Activated CD4-positive, CD25-positive, alpha-beta regulatory T cell treated with anti-CD3 and anti-CD28 coated beads, Interleukin-2, amount 50 U/mL, for 72 hours (primary cell): ENCODE data around the gene PDE4B.
A peak's percentile ranks its signal among the peaks of the same experiment; 100 is the strongest.

Experiments used
- DNase-seq: peaks from one replicate; pipeline ENCODE4 v3.0.0; 2021

PDE4B gene

GRCh38 chr1:66246351-66247269 lies 453.9 kb downstream of the PDE4B start:
- DNase-seq: no peak

- peak; percentile 39 for DNase-seq
Measured at GRCh38 chr1:66247415-66248208, 454.9 kb downstream of the PDE4B start.

GRCh38 chr1:66248257-66248656 lies 455.6 kb downstream of the PDE4B start:
- DNase-seq: no peak

- DNase-seq: no peak
Measured at GRCh38 chr1:66248746-66249145, 456.1 kb downstream of the PDE4B start.

- no peak for DNase-seq
Measured at GRCh38 chr1:66250075-66250474, 457.4 kb downstream of the PDE4B start.

- no peak for DNase-seq
Measured at GRCh38 chr1:66250478-66250877, 457.8 kb downstream of the PDE4B start.

- DNase-seq: no peak
Measured at GRCh38 chr1:66251546-66251945, 458.9 kb downstream of the PDE4B start.

GRCh38 chr1:66253330-66253921 lies 460.7 kb downstream of the PDE4B start:
- DNase-seq: no peak

- no peak for DNase-seq
Measured at GRCh38 chr1:66254785-66255184, 462.1 kb downstream of the PDE4B start.

- no peak for DNase-seq
Measured at GRCh38 chr1:66256629-66257572, 464.2 kb downstream of the PDE4B start.

- no peak for DNase-seq
Measured at GRCh38 chr1:66258404-66259105, 465.9 kb downstream of the PDE4B start.

GRCh38 chr1:66261364-66261763 lies 468.7 kb downstream of the PDE4B start:
- DNase-seq: no peak

GRCh38 chr1:66262208-66262963 lies 469.7 kb downstream of the PDE4B start:
- DNase-seq: no peak

GRCh38 chr1:66265268-66265667 lies 472.6 kb downstream of the PDE4B start:
- no peak for DNase-seq

- DNase-seq: no peak
Measured at GRCh38 chr1:66265796-66266195, 473.1 kb downstream of the PDE4B start.

GRCh38 chr1:66266350-66266749 lies 473.7 kb downstream of the PDE4B start:
- DNase-seq: no peak

- no peak for DNase-seq
Measured at GRCh38 chr1:66266756-66267155, 474.1 kb downstream of the PDE4B start.

- DNase-seq: no peak
Measured at GRCh38 chr1:66267201-66267940, 474.7 kb downstream of the PDE4B start.

- no peak for DNase-seq
Measured at GRCh38 chr1:66269222-66269621, 476.5 kb downstream of the PDE4B start.

GRCh38 chr1:66270119-66270812 lies 477.6 kb downstream of the PDE4B start:
- no peak for DNase-seq
